CD1c-positive myeloid dendritic cell (primary cell): Measurements from ENCODE around the gene FRMD7.

Experiments
- DNase-seq: peaks from one replicate; pipeline ENCODE4 v3.0.0-alpha.2; 2016; ENCODE audit errors: extremely low spot score

The FRMD7 gene

DNA sequence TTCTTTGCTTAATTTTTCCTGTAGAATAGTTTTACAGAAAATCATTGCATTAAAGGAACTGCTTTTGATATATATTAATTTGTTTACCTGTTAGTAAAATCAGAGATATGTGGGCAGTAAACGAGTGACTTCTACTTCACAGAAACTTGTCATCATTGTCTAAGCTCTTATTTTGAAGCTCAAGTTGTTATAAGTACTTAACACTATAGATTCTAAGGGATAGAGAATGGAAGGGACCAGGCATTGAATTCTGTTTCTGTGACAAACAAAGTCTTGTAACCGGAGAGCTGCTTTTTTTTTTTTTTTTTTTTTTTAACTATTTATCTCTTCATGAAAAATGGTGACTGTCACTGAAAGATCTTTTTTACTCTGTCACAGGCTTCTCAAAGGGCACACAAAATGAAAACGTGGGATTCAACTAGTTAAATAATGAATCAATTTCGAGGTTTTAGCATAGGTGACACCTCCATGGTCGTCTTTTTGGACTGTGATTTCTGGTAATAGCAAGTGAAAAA, 90.3 kb downstream of the FRMD7 start:
- DNase-seq: no peak

DNA sequence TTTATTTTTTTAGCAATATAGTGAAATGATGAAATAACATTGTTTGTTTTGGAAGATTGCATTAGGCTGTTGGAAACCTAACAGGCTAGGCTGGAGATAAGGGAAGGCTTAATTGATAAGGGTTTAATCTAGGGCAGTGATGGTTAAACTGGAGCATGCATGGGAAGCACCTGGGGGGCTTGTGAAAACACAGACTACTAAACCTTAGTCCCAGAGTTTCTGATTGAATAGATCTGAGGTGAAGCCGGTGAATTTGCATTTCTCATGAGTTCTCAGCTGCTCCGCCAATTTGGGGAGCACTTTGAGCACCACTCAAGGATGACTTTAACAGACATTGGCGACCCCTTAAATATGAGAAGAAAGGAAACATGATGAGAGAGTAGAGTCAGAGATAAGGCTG, 93.2 kb downstream of the FRMD7 start:
- DNase-seq: no peak

- DNase-seq: no peak
Observed at GRCh38 chrX:132033166-132033565, 94.7 kb downstream of the FRMD7 start.

- DNase-seq: no peak
Observed at GRCh38 chrX:132031867-132032266, 96.0 kb downstream of the FRMD7 start.

GRCh38 chrX:132030264-132030663, 97.6 kb downstream of the FRMD7 start:
- no peak for DNase-seq
